GM13976 (cell line): ENCODE measurements around the gene ZFP3.

Experiments
- DNase-seq: peaks from one replicate; pipeline ENCODE4 v3.0.0; 2012; ENCODE audit warnings: low spot score
- CTCF ChIP-seq: IDR thresholded peaks from 2 replicates; pipeline ENCODE4 v1.5.1; 2012; ENCODE audit warnings: borderline replicate concordance, mild to moderate bottlenecking; ENCODE audit not compliant: insufficient read depth; ENCODE audit errors: extremely low read depth, missing control alignments, control extremely low read depth
- in situ Hi-C: fragments of 300-500 bp; cut with MboI; formaldehyde crosslinking; loops from one replicate; pipeline ENCODE4 v1.12.0; 2022; ENCODE audit warnings: low sequenced_read_pairs, mixed read lengths, inconsistent platforms; ENCODE audit not compliant: unreplicated experiment

The ZFP3 gene

GRCh38 chr17:5034651-5035050 is 43.6 kb upstream of the ZFP3 start:
- no peak for DNase-seq
- in situ Hi-C loops = no loop called here
- TF ChIP-seq CTCF = no peak

GRCh38 chr17:5035315-5035714 is 43.0 kb upstream of the ZFP3 start, which contains the start of gene SLC52A1:
TSS of gene SLC52A1 (minus strand) at chr17:5035426. CDS start at chr17:5034606, 820 bp downstream.
- in situ Hi-C loops = no loop called here
- TF ChIP-seq CTCF = no peak
- no peak for DNase-seq

GRCh38 chr17:5042157-5043022 is 35.9 kb upstream of the ZFP3 start:
- TF ChIP-seq CTCF = no peak
- DNase-seq = no peak

GRCh38 chr17:5043524-5043923 is 34.7 kb upstream of the ZFP3 start:
- TF ChIP-seq CTCF = no peak
- in situ Hi-C loops = no loop called here
- DNase-seq = no peak

More at GRCh38 chr17:5042157-5043022, 35.9 kb upstream of the ZFP3 start:
- in situ Hi-C loops = no loop called here

GRCh38 chr17:5044630-5045029 is 33.6 kb upstream of the ZFP3 start:
- TF ChIP-seq CTCF = no peak
- DNase-seq = no peak
- in situ Hi-C loops = no loop called here

- no peak for TF ChIP-seq CTCF
- in situ Hi-C loops = no loop called here
- no peak for DNase-seq
Observed at GRCh38 chr17:5045496-5045895, 32.8 kb upstream of the ZFP3 start.
